B cell (primary cell): ENCODE results near the gene ARRDC1. TPM values are rescaled to one million over a fixed set of nuclear protein-coding genes. Genes with fewer than 3 reads are reported as not detected.

ENCODE experiments used
- ATAC-seq: fragments of 200-7000 bp; cut with Tn5 transposase; one replicate; pipeline ENCODE4 v1.10.0; 2021; ENCODE audit warnings: low read depth, mild to moderate bottlenecking, moderate number of reproducible peaks, moderate library complexity
- CTCF ChIA-PET: fragments of 350-600 bp; sonication (Branson Sonifier 250); formaldehyde crosslinking; loops from one replicate; lab custom pipeline; 2021; ENCODE audit warnings: antibody characterized with exemption, inconsistent platforms; lab: Charles Lee
- POLR2A ChIA-PET: fragments of 350-600 bp; sonication (Branson Sonifier 250); formaldehyde crosslinking; loops from one replicate; lab custom pipeline; 2021; ENCODE audit warnings: antibody characterized with exemption; lab: Charles Lee
- DNase-seq: peaks from one replicate; pipeline ENCODE4 v3.0.0; 2013
- H2AFZ ChIP-seq: 2 replicates; pipeline ENCODE4 v1.6.1; 2012; ENCODE audit warnings: mild to moderate bottlenecking, low read depth, low read length; ENCODE audit not compliant: insufficient read depth, poor library complexity, severe bottlenecking
- H3K27ac ChIP-seq, 2 donors: 1 replicate in 1 of 2; 2 replicates in 1 of 2; pipeline ENCODE4 v1.5.1; 2012 to 2013; ENCODE audit warnings: low read length in 2 of 2, mild to moderate bottlenecking in 2 of 2, moderate library complexity in 1 of 2
- H3K27me3 ChIP-seq, 4 experiments: fragments of 200-600 bp in 1 of 4; sonication (generic) in 1 of 4; replicated peaks in 1 of 4; 1 replicate in 2 of 4; 2 replicates in 2 of 4; pipeline versions ENCODE4 v1.6.1 to v1.7.0; 2013 to 2016; ENCODE audit warnings: low read length in 3 of 4, mild to moderate bottlenecking in 2 of 4, mixed read lengths in 1 of 4, moderate library complexity in 1 of 4; ENCODE audit not compliant: insufficient read depth in 4 of 4, control insufficient read depth in 3 of 4; ENCODE audit errors: control extremely low read depth in 1 of 4
- H3K36me3 ChIP-seq, 2 experiments: replicated peaks in 1 of 2; 1 replicate in 1 of 2; 2 replicates in 1 of 2; pipeline versions ENCODE4 v1.6.1 to v1.7.1; 2013; ENCODE audit warnings: low read length in 1 of 2; ENCODE audit not compliant: insufficient read depth in 2 of 2, control insufficient read depth in 1 of 2; ENCODE audit errors: control extremely low read depth in 1 of 2, extremely low read depth in 1 of 2
- H3K4me1 ChIP-seq, 2 donors: fragments of 200-600 bp in 1 of 2; sonication (generic) in 1 of 2; 1 replicate in 1 of 2; 2 replicates in 1 of 2; pipeline versions ENCODE4 v1.5.1 to v1.6.1; 2013 to 2017; ENCODE audit warnings: low read length in 2 of 2; ENCODE audit not compliant: control insufficient read depth in 2 of 2, insufficient read depth in 2 of 2
- H3K4me2 ChIP-seq: replicated peaks from 2 replicates; pipeline ENCODE3; 2012; ENCODE audit warnings: mild to moderate bottlenecking, low read depth, low read length; ENCODE audit not compliant: poor library complexity, severe bottlenecking
- H3K4me3 ChIP-seq, 5 experiments: fragments of 200-600 bp in 1 of 5; sonication (generic) in 1 of 5; 1 replicate in 3 of 5; 2 replicates in 2 of 5; pipeline versions ENCODE4 v1.5.1 to v1.7.0; 2011 to 2016; ENCODE audit warnings: low read length in 4 of 5, mild to moderate bottlenecking in 4 of 5, low read depth in 2 of 5, control low read depth in 1 of 5, moderate library complexity in 1 of 5; ENCODE audit not compliant: insufficient read depth in 1 of 5; ENCODE audit errors: control extremely low read depth in 1 of 5, extremely low read depth in 1 of 5
- H3K79me2 ChIP-seq: fragments of 200-600 bp; sonication (generic); one replicate; pipeline ENCODE4 v1.6.0; 2016; ENCODE audit warnings: low read length; ENCODE audit not compliant: control insufficient read depth, insufficient read depth
- H3K9ac ChIP-seq: fragments of 200-600 bp; sonication (generic); 2 replicates; pipeline ENCODE4 v1.6.1; 2017; ENCODE audit warnings: mild to moderate bottlenecking, low read length, moderate library complexity
- H3K9me3 ChIP-seq, 3 donors: one replicate each; pipeline versions ENCODE4 v1.6.1 to v1.7.1; 2013; ENCODE audit warnings: low read length in 2 of 3; ENCODE audit not compliant: control insufficient read depth in 2 of 3, insufficient read depth in 1 of 3; ENCODE audit errors: control extremely low read depth in 1 of 3
- H4K20me1 ChIP-seq: 2 replicates; pipeline ENCODE4 v1.6.0; 2012; ENCODE audit warnings: mild to moderate bottlenecking, low read length; ENCODE audit not compliant: insufficient read depth, control insufficient read depth, poor library complexity, severe bottlenecking
- H3K27ac Mint-ChIP-seq: one replicate; pipeline ENCODE4 v1.8.0; 2021; ENCODE audit warnings: mixed read lengths
- H3K27me3 Mint-ChIP-seq: one replicate; pipeline ENCODE4 v1.8.0; 2021; ENCODE audit warnings: mixed read lengths
- H3K4me1 Mint-ChIP-seq: one replicate; pipeline ENCODE4 v1.8.0; 2021; ENCODE audit warnings: mixed read lengths
- H3K4me3 Mint-ChIP-seq: one replicate; pipeline ENCODE4 v1.8.0; 2021; ENCODE audit warnings: mixed read lengths
- H3K9me3 Mint-ChIP-seq: one replicate; pipeline ENCODE4 v1.8.0; 2022; ENCODE audit warnings: mixed read lengths; ENCODE audit not compliant: insufficient read depth
- EZH2 ChIP-seq: IDR thresholded peaks from 2 replicates; pipeline ENCODE4 v1.6.1; 2012; ENCODE audit warnings: borderline replicate concordance, low read depth, mild to moderate bottlenecking, moderate library complexity, low read length; ENCODE audit not compliant: insufficient read depth, poor library complexity, severe bottlenecking
- WGBS: methylation state at CpG from one replicate; pipeline ENCODE4 v1.1.5; 2013; ENCODE audit warnings: missing lambda C conversion rate; ENCODE audit not compliant: insufficient coverage; 5-methylcytosine and 5-hydroxymethylcytosine counted together
- intact Hi-C: fragments of 100-400 bp; cut with micrococcal nuclease; formaldehyde crosslinking; loops from one replicate; pipeline ENCODE4 v1.10.0; 2022
- polyA plus RNA-seq: library from polyadenylated mRNA; depleted of rRNA; stranded (reverse); fragments of >200 nt; gene quantifications from 2 replicates; pipeline ENCODE4 v1.2.3, GENCODE V29; 2012
- total RNA-seq, 2 donors: library from RNA; stranded (reverse); fragments of 120-200 nt in 1 of 2; gene quantifications; 1 replicate in 1 of 2; 2 replicates in 1 of 2; pipeline versions ENCODE4 v1.2.3 to v1.2.4, GENCODE V29; 2013 to 2022
- TF ChIP-seq, protein P1 (sequence below): fragments of 200-600 bp; IDR thresholded peaks from one replicate; pipeline ENCODE4 v1.8.0; 2022; ENCODE audit warnings: antibody characterized with exemption, mild to moderate bottlenecking

ARRDC1 gene
- total and polyA plus RNA-seq, 2 donors (not counting 1 experiment from before 2014, with no cell fraction given): 89.2 to 227 TPM

DNA sequence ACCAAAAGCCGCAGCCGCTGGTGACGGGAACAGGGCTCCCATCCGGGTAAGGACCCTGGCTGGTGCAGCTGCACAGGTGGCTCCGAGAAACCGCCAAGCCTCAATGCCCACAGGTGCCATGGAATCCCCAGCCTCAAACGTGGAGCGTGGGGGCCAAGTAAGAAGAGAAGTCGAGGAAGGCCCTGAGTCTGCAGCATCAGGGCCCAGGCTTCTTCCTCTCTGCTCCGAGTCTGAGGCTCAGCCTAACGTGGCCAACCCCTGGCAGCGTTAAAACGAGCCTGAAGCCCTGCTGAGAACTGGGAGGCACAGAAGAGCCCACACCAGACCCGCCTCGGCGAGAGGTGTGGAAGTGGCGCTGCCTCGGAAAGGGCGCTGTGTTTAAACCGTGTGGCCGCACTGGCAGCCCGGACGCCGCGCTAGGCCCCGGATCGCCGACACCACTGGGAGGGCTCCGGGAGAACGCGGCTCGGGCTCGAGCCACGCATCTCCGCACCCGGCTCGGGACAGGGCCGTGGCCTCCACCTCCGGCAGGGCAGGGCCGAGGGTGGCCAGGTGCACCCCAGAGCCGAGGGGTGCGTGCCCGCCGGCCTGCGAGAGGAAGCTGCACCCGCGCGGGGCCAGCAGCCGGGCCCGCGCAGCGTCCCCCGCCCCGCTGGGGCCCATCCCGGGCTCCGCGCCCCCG lies 15.9 kb upstream of the ARRDC1 start:
- ChIA-PET POLR2A (no interaction called here), CTCF (interaction anchor here (2.0 kb wide), 1 partner anchor 83 kb away, joined by 6 read pairs; no protein-coding TSS in a partner anchor)
- H3K36me3 ChIP-seq: peaks cover 0 to 26% of the 10 kb centered on the region in 2 experiments
- Mint-ChIP-seq H3K9me3 (no peaks in the 10 kb centered on the region), H3K4me1 (peaks cover 12% of the 10 kb centered on the region), H3K27ac (peak overlapping the region; percentile 63), H3K4me3 (peak overlapping the region; percentile 85), H3K27me3 (no peaks in the 10 kb centered on the region)
- no peak overlapping the region for H3K27ac ChIP-seq
- peaks cover 13% of the 10 kb centered on the region for H3K79me2 ChIP-seq
- intact Hi-C loops: loop anchor here (1.0 to 2.0 kb wide), 4 partner anchors 11 to 39 kb away; partner anchors contain the start of genes ARRDC1, DPH7, MRPL41 and PNPLA7
- ATAC-seq (no peak), DNase-seq (peak; percentile 46)
- no peaks in the 10 kb centered on the region for H3K27me3 ChIP-seq
- peak overlapping the region; percentile 93 for H3K4me2 ChIP-seq
- peak overlapping the region; percentile 56 for H3K9ac ChIP-seq
- H3K4me1 ChIP-seq: peaks cover 9 to 15% of the 10 kb centered on the region in 2 donors
- TF ChIP-seq, protein P1, sequence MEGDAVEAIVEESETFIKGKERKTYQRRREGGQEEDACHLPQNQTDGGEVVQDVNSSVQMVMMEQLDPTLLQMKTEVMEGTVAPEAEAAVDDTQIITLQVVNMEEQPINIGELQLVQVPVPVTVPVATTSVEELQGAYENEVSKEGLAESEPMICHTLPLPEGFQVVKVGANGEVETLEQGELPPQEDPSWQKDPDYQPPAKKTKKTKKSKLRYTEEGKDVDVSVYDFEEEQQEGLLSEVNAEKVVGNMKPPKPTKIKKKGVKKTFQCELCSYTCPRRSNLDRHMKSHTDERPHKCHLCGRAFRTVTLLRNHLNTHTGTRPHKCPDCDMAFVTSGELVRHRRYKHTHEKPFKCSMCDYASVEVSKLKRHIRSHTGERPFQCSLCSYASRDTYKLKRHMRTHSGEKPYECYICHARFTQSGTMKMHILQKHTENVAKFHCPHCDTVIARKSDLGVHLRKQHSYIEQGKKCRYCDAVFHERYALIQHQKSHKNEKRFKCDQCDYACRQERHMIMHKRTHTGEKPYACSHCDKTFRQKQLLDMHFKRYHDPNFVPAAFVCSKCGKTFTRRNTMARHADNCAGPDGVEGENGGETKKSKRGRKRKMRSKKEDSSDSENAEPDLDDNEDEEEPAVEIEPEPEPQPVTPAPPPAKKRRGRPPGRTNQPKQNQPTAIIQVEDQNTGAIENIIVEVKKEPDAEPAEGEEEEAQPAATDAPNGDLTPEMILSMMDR: no peak
- no peak for TF ChIP-seq EZH2
- WGBS: 11% methylated on average over 57 of the region's 58 CpGs
- peak overlapping the region; percentile 54 for H2AFZ ChIP-seq
- H3K4me3 ChIP-seq: peak overlapping the region; percentile 9 to 58 (median 47)
- H4K20me1 ChIP-seq: peaks cover 5% of the 10 kb centered on the region
- no peaks in the 10 kb centered on the region for H3K9me3 ChIP-seq

DNA sequence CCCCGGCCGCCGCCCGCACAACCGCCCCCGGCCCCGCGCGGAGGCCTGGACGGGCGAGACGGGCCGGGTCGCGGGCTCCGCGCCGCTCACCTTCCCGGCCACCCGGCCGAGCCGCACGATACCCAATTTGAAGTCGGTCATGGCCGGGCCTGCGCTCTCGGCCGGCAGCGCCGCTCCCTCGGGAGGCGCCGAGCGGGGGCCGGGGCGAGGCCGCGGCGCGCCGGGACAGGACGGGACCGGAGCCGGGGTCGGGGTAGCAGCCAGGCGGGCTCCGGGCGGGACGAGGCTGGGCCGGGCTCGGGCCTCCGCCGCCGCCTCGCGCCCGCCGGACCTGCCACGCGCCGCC lies 15.4 kb upstream of the ARRDC1 start:
- Histone ChIP-seq H3K4me1 (peaks cover 9 to 15% of the 10 kb centered on the region in 2 donors), H3K4me3 (peak overlapping the region in 3 of 5 experiments; percentile 47 to 58 (median 51)), H4K20me1 (peaks cover 5% of the 10 kb centered on the region), H3K79me2 (peaks cover 13% of the 10 kb centered on the region), H3K9ac (peak overlapping the region; percentile 56), H3K27me3 (no peaks in the 10 kb centered on the region), H3K36me3 (peaks cover 0 to 24% of the 10 kb centered on the region in 2 experiments), H3K9me3 (no peaks in the 10 kb centered on the region), H3K27ac (no peak overlapping the region), H2AFZ (no peak overlapping the region), H3K4me2 (peak overlapping the region; percentile 93)
- ChIA-PET POLR2A (interaction anchor here (0.7 to 1.6 kb wide), 3 partner anchors 11 to 29 kb away, joined by 7 to 8 read pairs (median 7); partner anchors contain the start of genes ARRDC1 and EHMT1), CTCF (no interaction called here)
- intact Hi-C loops: loop anchor here (1.0 to 2.0 kb wide), 4 partner anchors 12 to 39 kb away; partner anchors contain the start of genes ARRDC1, DPH7, MRPL41 and PNPLA7
- Mint-ChIP-seq H3K4me1 (peaks cover 12% of the 10 kb centered on the region), H3K9me3 (no peaks in the 10 kb centered on the region), H3K27me3 (no peaks in the 10 kb centered on the region), H3K27ac (no peak overlapping the region), H3K4me3 (no peak overlapping the region)
- no peak for TF ChIP-seq EZH2
- TF ChIP-seq, protein P1: no peak
- no peak for DNase-seq
- no peak for ATAC-seq
- WGBS: under 1% methylated on average over 61 of the region's 61 CpGs
